BJ (cell line): ENCODE data around the gene BNIP3. TPM values are rescaled to one million over a fixed set of nuclear protein-coding genes. Genes with fewer than 3 reads are reported as not detected.

ENCODE experiments used
- CTCF ChIA-PET: fragments of 350-600 bp; formaldehyde crosslinking; extraction: SDS; loops from one replicate; lab custom pipeline; 2021; ENCODE audit warnings: antibody characterized with exemption, inconsistent platforms; lab: Yijun Ruan, JAX
- POLR2A ChIA-PET: fragments of 300-600 bp; sonication (Branson Sonifier 250); formaldehyde crosslinking; extraction: SDS; loops from one replicate; lab custom pipeline; 2021; ENCODE audit warnings: antibody characterized with exemption; lab: Charles Lee
- DNase-seq: peaks from one replicate; pipeline ENCODE4 v3.0.0-alpha.2; 2011; ENCODE audit warnings: low read depth
- H3K27me3 ChIP-seq: 2 replicates; pipeline ENCODE4 v1.6.0; 2011; ENCODE audit warnings: low read length; ENCODE audit not compliant: control insufficient read depth, insufficient read depth
- H3K36me3 ChIP-seq: 2 replicates; pipeline ENCODE4 v1.5.1; 2011; ENCODE audit warnings: low read length; ENCODE audit not compliant: control insufficient read depth, insufficient read depth
- H3K4me3 ChIP-seq: 2 replicates; pipeline ENCODE4 v1.5.1; 2011; ENCODE audit warnings: low read depth, mild to moderate bottlenecking, control low read depth, low read length
- CTCF ChIP-seq: IDR thresholded peaks from 2 replicates; pipeline ENCODE4 v1.5.1; 2011; ENCODE audit warnings: low read depth, mild to moderate bottlenecking, control low read depth, inconsistent platforms, low read length, moderate library complexity; ENCODE audit not compliant: insufficient read depth
- polyA plus RNA-seq: library from polyadenylated mRNA; depleted of rRNA; stranded (reverse); fragments of >200 nt; gene quantifications from 2 replicates; pipeline ENCODE4 v1.2.3, GENCODE V29; 2011

The BNIP3 gene
- polyA plus RNA-seq, 1 experiment: 89.1 TPM

- H3K27me3 ChIP-seq: peaks cover 5% of the 10 kb centered on the region
- ChIA-PET CTCF (interaction anchor here (0.6 to 2.2 kb wide), 30 partner anchors 8 to 1832 kb away, joined by 3 to 79 read pairs (median 5); partner anchors contain the start of genes JAKMIP3 and PPP2R2D), POLR2A (no interaction called here)
- DNase-seq: peak; percentile 6
- no peak overlapping the region for H3K4me3 ChIP-seq
- peak; percentile 94 for TF ChIP-seq CTCF
- H3K36me3 ChIP-seq: no peaks in the 10 kb centered on the region
Measured at GRCh38 chr10:132023092-132023811, 41.5 kb upstream of the BNIP3 start.

- no peak for DNase-seq
- no peak overlapping the region for H3K4me3 ChIP-seq
- CTCF ChIA-PET: interaction anchor here (0.8 to 2.2 kb wide), 15 partner anchors 9 to 152 kb away, joined by 3 to 79 read pairs (median 7); partner anchors contain the start of gene PPP2R2D
- H3K36me3 ChIP-seq: no peaks in the 10 kb centered on the region
- POLR2A ChIA-PET: no interaction called here
- H3K27me3 ChIP-seq: peaks cover 5% of the 10 kb centered on the region
- TF ChIP-seq CTCF: no peak
Measured at GRCh38 chr10:132022241-132022640, 40.5 kb upstream of the BNIP3 start.

GRCh38 chr10:132021504-132022143 is 39.9 kb upstream of the BNIP3 start:
- H3K27me3 ChIP-seq: peaks cover 4% of the 10 kb centered on the region
- no peak for DNase-seq
- H3K36me3 ChIP-seq: no peaks in the 10 kb centered on the region
- POLR2A ChIA-PET: no interaction called here
- TF ChIP-seq CTCF: no peak
- no peak overlapping the region for H3K4me3 ChIP-seq
- CTCF ChIA-PET: interaction anchor here (0.7 kb wide), 1 partner anchor 136 kb away, joined by 3 read pairs; no protein-coding TSS in a partner anchor

- POLR2A ChIA-PET: no interaction called here
- no peak for TF ChIP-seq CTCF
- peaks cover 4% of the 10 kb centered on the region for H3K27me3 ChIP-seq
- H3K36me3 ChIP-seq: no peaks in the 10 kb centered on the region
- no peak for DNase-seq
- CTCF ChIA-PET: interaction anchor here (0.7 kb wide), 1 partner anchor 135 kb away, joined by 3 read pairs; no protein-coding TSS in a partner anchor
- H3K4me3 ChIP-seq: no peak overlapping the region
Measured at GRCh38 chr10:132021046-132021445, 39.3 kb upstream of the BNIP3 start.

GRCh38 chr10:132020456-132020855 is 38.7 kb upstream of the BNIP3 start:
- no peak for TF ChIP-seq CTCF
- ChIA-PET POLR2A (no interaction called here), CTCF (interaction anchor here (2.5 kb wide), 1 partner anchor 135 kb away, joined by 9 read pairs; no protein-coding TSS in a partner anchor)
- Histone ChIP-seq H3K27me3 (peaks cover 4% of the 10 kb centered on the region), H3K36me3 (no peaks in the 10 kb centered on the region), H3K4me3 (no peak overlapping the region)
- no peak for DNase-seq
